H1 (cell line): ENCODE data around the gene CGN. TPM values are rescaled to one million over a fixed set of nuclear protein-coding genes. Genes with fewer than 3 reads are reported as not detected.

ENCODE experiments used
- ATF3 ChIP-seq: IDR thresholded peaks from 2 replicates; pipeline ENCODE4 v1.6.1; 2011; ENCODE audit warnings: low read depth, mild to moderate bottlenecking, low read length; ENCODE audit not compliant: insufficient read depth
- PHF8 ChIP-seq: fragments of 200-600 bp; sonication (generic); conservative IDR thresholded peaks from 2 replicates; pipeline ENCODE4 v1.7.1; 2012; ENCODE audit warnings: low read depth, mild to moderate bottlenecking, inconsistent platforms, low read length, moderate library complexity
- RBBP5 ChIP-seq: IDR thresholded peaks from 2 replicates; pipeline ENCODE4 v1.7.1; 2012; ENCODE audit warnings: low read depth, mild to moderate bottlenecking, inconsistent platforms, low read length, moderate library complexity, borderline replicate concordance
- polyA plus RNA-seq, 7 experiments: library from polyadenylated mRNA; depleted of rRNA in 3 of 7; stranded (reverse) in 5 of 7; unstranded in 2 of 7; fragments of >200 nt in 5 of 7; fragments of 200-250 nt in 2 of 7; gene quantifications; 1 replicate in 5 of 7; 2 replicates in 1 of 7; 4 replicates in 1 of 7; pipeline versions ENCODE4 v1.2.1 to v1.2.3, GENCODE V29; 2011 to 2013; ENCODE audit warnings: missing spikeins in 2 of 7, mixed read lengths in 2 of 7
- total RNA-seq: library from RNA; stranded (reverse); fragmentation: NEBNext Ultra II Directional; extraction: Animal tissue kit (Norgen Biotek cat#: 25700); gene quantifications from 2 replicates; pipeline ENCODE4 v1.2.1, GENCODE V29; 2021

CGN gene
- total and polyA plus RNA-seq, 2 of the 8 experiments (the other 6 are each of a cell fraction or from before 2014, with no cell fraction given) = 15.9 to 52.7 TPM

- TF ChIP-seq ATF3 (no peak), RBBP5 (no peak), PHF8 (no peak)
Observed at GRCh38 chr1:151495316-151495715, 15.9 kb upstream of the CGN start (continued).
